H9 (cell line): ENCODE measurements around the gene POU3F3. TPM values are rescaled to one million over a fixed set of nuclear protein-coding genes. Genes with fewer than 3 reads are reported as not detected.

ENCODE experiments used
- DNase-seq: peaks from one replicate; pipeline ENCODE4 v3.0.0-alpha.2; 2017
- H2AFZ ChIP-seq: one replicate; pipeline ENCODE4 v1.6.1; 2013; ENCODE audit warnings: mild to moderate bottlenecking, low read length, control low read depth, moderate library complexity
- H2AK5ac ChIP-seq: 2 replicates; pipeline ENCODE4 v1.6.1; 2013; ENCODE audit warnings: low read length, control low read depth, mixed read lengths; ENCODE audit not compliant: insufficient read length
- H2BK120ac ChIP-seq: one replicate; pipeline ENCODE4 v1.6.1; 2013; ENCODE audit warnings: low read depth, mild to moderate bottlenecking, low read length, control low read depth, inconsistent platforms; ENCODE audit not compliant: poor library complexity, severe bottlenecking
- H2BK12ac ChIP-seq: 2 replicates; pipeline ENCODE4 v1.6.1; 2013; ENCODE audit warnings: low read length, control low read depth, mixed read lengths, low read depth; ENCODE audit not compliant: insufficient read length
- H2BK15ac ChIP-seq: 2 replicates; pipeline ENCODE4 v1.6.1; 2013; ENCODE audit warnings: low read depth, low read length, control low read depth
- H2BK20ac ChIP-seq: one replicate; pipeline ENCODE4 v1.6.1; 2013; ENCODE audit warnings: low read depth, mild to moderate bottlenecking, low read length, control low read depth, inconsistent platforms; ENCODE audit not compliant: poor library complexity, severe bottlenecking
- H2BK5ac ChIP-seq: 2 replicates; pipeline ENCODE4 v1.6.1; 2013; ENCODE audit warnings: low read length, control low read depth, mixed read lengths; ENCODE audit not compliant: insufficient read length
- H3K14ac ChIP-seq: 2 replicates; pipeline ENCODE4 v1.6.1; 2013; ENCODE audit warnings: low read length, control low read depth; ENCODE audit not compliant: insufficient read depth
- H3K18ac ChIP-seq: 2 replicates; pipeline ENCODE4 v1.6.1; 2013; ENCODE audit warnings: low read depth, mild to moderate bottlenecking, mixed read lengths, low read length, control low read depth; ENCODE audit not compliant: insufficient read length
- H3K23ac ChIP-seq: 2 replicates; pipeline ENCODE4 v1.6.1; 2013; ENCODE audit warnings: low read length, control low read depth, mixed read lengths, low read depth; ENCODE audit not compliant: insufficient read length
- H3K23me2 ChIP-seq: 2 replicates; pipeline ENCODE4 v1.6.1; 2013; ENCODE audit warnings: low read depth, mild to moderate bottlenecking, mixed read lengths, low read length, control low read depth; ENCODE audit not compliant: insufficient read length, poor library complexity, severe bottlenecking
- H3K27ac ChIP-seq: 2 replicates; pipeline ENCODE4 v1.5.1; 2013; ENCODE audit warnings: low read length, control low read depth, mixed read lengths, low read depth; ENCODE audit not compliant: insufficient read length
- H3K27me3 ChIP-seq: 2 replicates; pipeline ENCODE4 v1.6.1; 2013; ENCODE audit warnings: low read length, control low read depth, inconsistent platforms; ENCODE audit not compliant: insufficient read depth
- H3K4ac ChIP-seq: 2 replicates; pipeline ENCODE4 v1.6.1; 2013; ENCODE audit warnings: low read depth, mild to moderate bottlenecking, control low read depth, inconsistent platforms, low read length, moderate library complexity
- H3K4me1 ChIP-seq: 2 replicates; pipeline ENCODE4 v1.6.1; 2013; ENCODE audit warnings: low read length, control low read depth, inconsistent platforms; ENCODE audit not compliant: insufficient read depth
- H3K4me2 ChIP-seq: 2 replicates; pipeline ENCODE4 v1.6.1; 2013; ENCODE audit warnings: low read length, control low read depth, mixed read lengths; ENCODE audit not compliant: insufficient read length, insufficient read depth
- H3K56ac ChIP-seq: 2 replicates; pipeline ENCODE4 v1.6.1; 2013; ENCODE audit warnings: low read depth, mild to moderate bottlenecking, mixed read lengths, low read length, control low read depth; ENCODE audit not compliant: insufficient read length
- H3K79me1 ChIP-seq: 2 replicates; pipeline ENCODE4 v1.6.1; 2013; ENCODE audit warnings: low read depth, mild to moderate bottlenecking, moderate library complexity, low read length, control low read depth, inconsistent platforms; ENCODE audit not compliant: insufficient read depth, poor library complexity, severe bottlenecking
- H3K79me2 ChIP-seq: 2 replicates; pipeline ENCODE4 v1.6.1; 2013; ENCODE audit warnings: low read length, control low read depth, inconsistent platforms; ENCODE audit not compliant: insufficient read depth
- H3K9ac ChIP-seq: 2 replicates; pipeline ENCODE4 v1.6.1; 2013; ENCODE audit warnings: low read length, control low read depth, mixed read lengths; ENCODE audit not compliant: insufficient read length; ENCODE audit errors: extremely low read depth
- H3K9me3 ChIP-seq: one replicate; pipeline ENCODE4 v1.6.1; 2013; ENCODE audit warnings: low read depth, low read length, inconsistent platforms; ENCODE audit not compliant: control insufficient read depth
- H3T11ph ChIP-seq: one replicate; pipeline ENCODE4 v1.6.1; 2013; ENCODE audit warnings: mild to moderate bottlenecking, low read length, control low read depth, inconsistent platforms
- H4K20me1 ChIP-seq: one replicate; pipeline ENCODE4 v1.6.1; 2013; ENCODE audit not compliant: control insufficient read depth, insufficient read length, insufficient read depth
- H4K5ac ChIP-seq: 2 replicates; pipeline ENCODE4 v1.6.1; 2013; ENCODE audit warnings: low read depth, mild to moderate bottlenecking, mixed read lengths, low read length, control low read depth; ENCODE audit not compliant: insufficient read length
- H4K8ac ChIP-seq: replicated peaks from 2 replicates; pipeline ENCODE4 v1.6.1; 2013; ENCODE audit warnings: low read length, control low read depth, mixed read lengths, low read depth; ENCODE audit not compliant: insufficient read length
- H4K91ac ChIP-seq: 2 replicates; pipeline ENCODE4 v1.6.1; 2013; ENCODE audit warnings: low read depth, mild to moderate bottlenecking, moderate library complexity, mixed read lengths, low read length, control low read depth; ENCODE audit not compliant: insufficient read length
- H3K27ac Mint-ChIP-seq, 3 experiments: 2 replicates in 2 of 3; 3 replicates in 1 of 3; pipeline ENCODE4 v1.8.0; 2020 to 2021; ENCODE audit warnings: mixed read lengths in 3 of 3, mild to moderate bottlenecking in 1 of 3, moderate library complexity in 1 of 3
- H3K27me3 Mint-ChIP-seq: 2 replicates; pipeline ENCODE4 v1.8.0; 2021; ENCODE audit warnings: low read depth, mild to moderate bottlenecking, moderate library complexity, mixed read lengths
- H3K36me3 Mint-ChIP-seq, 3 experiments: 2 replicates in 2 of 3; 3 replicates in 1 of 3; pipeline ENCODE4 v1.8.0; 2020 to 2021; ENCODE audit warnings: low read depth in 3 of 3, mixed read lengths in 3 of 3; ENCODE audit not compliant: insufficient read depth in 1 of 3
- H3K4me1 Mint-ChIP-seq, 2 experiments: 2 replicates each; pipeline ENCODE4 v1.8.0; 2020; ENCODE audit warnings: mixed read lengths in 2 of 2
- H3K4me3 Mint-ChIP-seq, 2 experiments: 2 replicates in 1 of 2; 3 replicates in 1 of 2; pipeline ENCODE4 v1.8.0; 2020 to 2021; ENCODE audit warnings: mild to moderate bottlenecking in 2 of 2, mixed read lengths in 2 of 2, moderate library complexity in 1 of 2
- H3K9me3 Mint-ChIP-seq, 2 experiments: 2 replicates in 1 of 2; 3 replicates in 1 of 2; pipeline ENCODE4 v1.8.0; 2020; ENCODE audit warnings: mild to moderate bottlenecking in 2 of 2, mixed read lengths in 2 of 2, moderate library complexity in 1 of 2
- CTCF ChIP-seq: fragments of 200-600 bp; sonication (generic); conservative IDR thresholded peaks from 3 replicates; pipeline ENCODE4 v1.8.0; 2021; ENCODE audit warnings: antibody characterized with exemption, mild to moderate bottlenecking
- WGBS: extraction: QIAGEN DNeasy Blood & Tissue Kit; methylation state at CpG from one replicate; pipeline ENCODE4 v1.1.7; 2013; ENCODE audit warnings: missing lambda C conversion rate, low lambda C conversion rate, mixed read lengths; ENCODE audit not compliant: insufficient read length; ENCODE audit errors: extremely low coverage; 5-methylcytosine and 5-hydroxymethylcytosine counted together
- total RNA-seq: library from RNA; stranded (reverse); gene quantifications from 2 replicates; pipeline ENCODE4 v1.2.1, GENCODE V29; 2021

POU3F3 gene
- total RNA-seq, 1 experiment from 2014 or later: not detected

- Histone ChIP-seq H4K8ac (no peak overlapping the region), H3K27ac (no peak overlapping the region), H3K4me2 (no peak overlapping the region), H3K9ac (no peak overlapping the region), H3K79me2 (no peaks in the 10 kb centered on the region), H3K79me1 (no peaks in the 10 kb centered on the region), H4K5ac (no peak overlapping the region), H2BK15ac (no peak overlapping the region), H2AFZ (no peak overlapping the region), H3K4me1 (no peaks in the 10 kb centered on the region), H3K23ac (no peak overlapping the region), H3K23me2 (no peaks in the 10 kb centered on the region), H2BK120ac (no peak overlapping the region), H3T11ph (no peak overlapping the region), H2BK12ac (no peak overlapping the region), H2AK5ac (no peak overlapping the region), H3K4ac (no peak overlapping the region), H2BK20ac (no peak overlapping the region), H3K18ac (peak overlapping the region; percentile 39), H2BK5ac (no peak overlapping the region), H3K9me3 (no peaks in the 10 kb centered on the region), H3K56ac (no peak overlapping the region), H4K20me1 (no peaks in the 10 kb centered on the region), H3K14ac (no peak overlapping the region), H4K91ac (no peak overlapping the region), H3K27me3 (no peaks in the 10 kb centered on the region)
- TF ChIP-seq CTCF: peak; percentile 55
- Mint-ChIP-seq H3K36me3 (no peaks in the 10 kb centered on the region; a peak in 1 of 7 replicates), H3K27ac (no peak overlapping the region), H3K4me1 (peaks cover 4 to 5% of the 10 kb centered on the region in 2 experiments; a peak in 3 of 4 replicates), H3K27me3 (peaks cover 2% of the 10 kb centered on the region; the same call in 1 of the 2 replicates), H3K9me3 (peaks cover 0 to 2% of the 10 kb centered on the region in 2 experiments; a peak in 3 of 5 replicates), H3K4me3 (no peak overlapping the region)
- WGBS: no CpG with 5 or more reads among the region's 6 CpGs
- DNase-seq: peak; percentile 38
These were observed 49.6 kb upstream of the POU3F3 start for GRCh38 chr2:104804148-104804890.
